Parathyroid adenoma (tissue), 2 donors: Measurements from ENCODE around the gene CACHD1.

Experiments
- H2AFZ ChIP-seq: fragments of 300-600 bp; sonication (generic); one replicate; pipeline ENCODE4 v1.7.0; 2017; ENCODE audit warnings: antibody characterized with exemption, mild to moderate bottlenecking
- H3K27ac ChIP-seq: fragments of 300-600 bp; sonication (generic); one replicate; pipeline ENCODE4 v1.7.0; 2017
- H3K27me3 ChIP-seq: fragments of 300-600 bp; sonication (generic); one replicate; pipeline ENCODE4 v1.7.0; 2017; ENCODE audit warnings: low read length; ENCODE audit not compliant: control insufficient read depth, insufficient read depth
- H3K36me3 ChIP-seq: fragments of 300-600 bp; sonication (generic); one replicate; pipeline ENCODE4 v1.7.0; 2017; ENCODE audit warnings: low read length; ENCODE audit not compliant: control insufficient read depth, insufficient read depth
- H3K4me1 ChIP-seq: fragments of 300-600 bp; sonication (generic); one replicate; pipeline ENCODE4 v1.7.0; 2017; ENCODE audit warnings: control low read depth
- H3K4me2 ChIP-seq: fragments of 300-600 bp; sonication (generic); one replicate; pipeline ENCODE4 v1.7.0; 2017; ENCODE audit warnings: low read length
- H3K4me3 ChIP-seq: fragments of 300-600 bp; sonication (generic); one replicate; pipeline ENCODE4 v1.7.0; 2017; ENCODE audit warnings: low read depth, low read length
- H3K79me2 ChIP-seq: fragments of 300-600 bp; sonication (generic); one replicate; pipeline ENCODE4 v1.7.0; 2017; ENCODE audit warnings: control low read depth
- H3K9ac ChIP-seq: fragments of 300-600 bp; sonication (generic); one replicate; pipeline ENCODE4 v1.7.0; 2017; ENCODE audit warnings: mild to moderate bottlenecking
- H3K9me3 ChIP-seq: fragments of 300-600 bp; sonication (generic); one replicate; pipeline ENCODE4 v1.7.0; 2017; ENCODE audit warnings: low read length; ENCODE audit not compliant: control insufficient read depth
- CTCF ChIP-seq: fragments of 300-600 bp; sonication (generic); IDR thresholded peaks from one replicate; pipeline ENCODE4 v1.7.0; 2017; ENCODE audit warnings: antibody characterized with exemption, mild to moderate bottlenecking
- donor health status: primary hyperparathyroidism.

Gene CACHD1

GRCh38 chr1:64488862-64489261, 18.9 kb downstream of the CACHD1 start:
- H3K4me2 ChIP-seq: no peak overlapping the region
- no peaks in the 10 kb centered on the region for H3K36me3 ChIP-seq
- no peaks in the 10 kb centered on the region for H3K4me1 ChIP-seq
- H3K9ac ChIP-seq: no peak overlapping the region
- no peak overlapping the region for H3K4me3 ChIP-seq
- H3K9me3 ChIP-seq: no peaks in the 10 kb centered on the region
- peaks cover 15% of the 10 kb centered on the region for H3K79me2 ChIP-seq
- H2AFZ ChIP-seq: no peak overlapping the region
- H3K27me3 ChIP-seq: no peaks in the 10 kb centered on the region
- no peak for TF ChIP-seq CTCF
- no peak overlapping the region for H3K27ac ChIP-seq

GRCh38 chr1:64489707-64490106, 19.8 kb downstream of the CACHD1 start:
- H3K4me3 ChIP-seq: no peak overlapping the region
- H3K4me1 ChIP-seq: no peaks in the 10 kb centered on the region
- H3K9me3 ChIP-seq: no peaks in the 10 kb centered on the region
- peaks cover 11% of the 10 kb centered on the region for H3K79me2 ChIP-seq
- H3K27me3 ChIP-seq: no peaks in the 10 kb centered on the region
- H3K36me3 ChIP-seq: no peaks in the 10 kb centered on the region
- TF ChIP-seq CTCF: no peak
- H3K4me2 ChIP-seq: no peak overlapping the region
- H2AFZ ChIP-seq: no peak overlapping the region
- H3K27ac ChIP-seq: no peak overlapping the region
- H3K9ac ChIP-seq: no peak overlapping the region

- H3K4me2 ChIP-seq: no peak overlapping the region
- no peaks in the 10 kb centered on the region for H3K27me3 ChIP-seq
- no peak for TF ChIP-seq CTCF
- H2AFZ ChIP-seq: no peak overlapping the region
- peaks cover 9% of the 10 kb centered on the region for H3K79me2 ChIP-seq
- H3K9me3 ChIP-seq: no peaks in the 10 kb centered on the region
- no peaks in the 10 kb centered on the region for H3K4me1 ChIP-seq
- no peak overlapping the region for H3K4me3 ChIP-seq
- H3K27ac ChIP-seq: no peak overlapping the region
- H3K9ac ChIP-seq: no peak overlapping the region
- H3K36me3 ChIP-seq: no peaks in the 10 kb centered on the region
Observed at GRCh38 chr1:64490213-64490818, 20.4 kb downstream of the CACHD1 start.

- Histone ChIP-seq H3K27me3 (no peaks in the 10 kb centered on the region), H3K79me2 (peaks cover 3% of the 10 kb centered on the region), H3K9ac (no peak overlapping the region), H3K4me3 (no peak overlapping the region), H3K27ac (no peak overlapping the region), H3K4me2 (no peak overlapping the region), H2AFZ (no peak overlapping the region), H3K36me3 (no peaks in the 10 kb centered on the region), H3K4me1 (no peaks in the 10 kb centered on the region), H3K9me3 (no peaks in the 10 kb centered on the region)
- no peak for TF ChIP-seq CTCF
Observed at GRCh38 chr1:64492424-64492823, 22.5 kb downstream of the CACHD1 start.

- no peaks in the 10 kb centered on the region for H3K27me3 ChIP-seq
- H3K9ac ChIP-seq: no peak overlapping the region
- H3K4me3 ChIP-seq: no peak overlapping the region
- H3K9me3 ChIP-seq: no peaks in the 10 kb centered on the region
- no peaks in the 10 kb centered on the region for H3K36me3 ChIP-seq
- H2AFZ ChIP-seq: no peak overlapping the region
- H3K27ac ChIP-seq: no peak overlapping the region
- H3K4me1 ChIP-seq: no peaks in the 10 kb centered on the region
- TF ChIP-seq CTCF: no peak
- H3K79me2 ChIP-seq: peaks cover 3% of the 10 kb centered on the region
- no peak overlapping the region for H3K4me2 ChIP-seq
Observed at GRCh38 chr1:64493831-64494230, 23.9 kb downstream of the CACHD1 start.
